NB4 (cell line): ENCODE data around the gene NHLH2.
A peak's percentile ranks its signal among the peaks of the same experiment; 100 is the strongest.

Experiments
- DNase-seq: peaks from one replicate; pipeline ENCODE4 v3.0.0; 2010; ENCODE audit warnings: low read depth
- H3K4me3 ChIP-seq: one replicate; pipeline ENCODE4 v1.5.1; 2011; ENCODE audit warnings: mild to moderate bottlenecking, low read depth, low read length, moderate library complexity
- CTCF ChIP-seq: IDR thresholded peaks from one replicate; pipeline ENCODE4 v1.5.1; 2012; ENCODE audit warnings: low read depth, low read length
- MYC ChIP-seq: IDR thresholded peaks from 2 replicates; pipeline ENCODE4 v1.6.1; 2011; ENCODE audit warnings: low read depth, low read length
- POLR2A ChIP-seq: IDR thresholded peaks from 2 replicates; pipeline ENCODE4 v1.6.1; 2011; ENCODE audit warnings: mild to moderate bottlenecking; ENCODE audit not compliant: insufficient read length; ENCODE audit errors: extremely low read depth
- TF ChIP-seq, protein P1 (sequence below): IDR thresholded peaks from 2 replicates; pipeline ENCODE4 v1.6.1; 2011; ENCODE audit warnings: low read depth, low read length

The NHLH2 gene

DNA sequence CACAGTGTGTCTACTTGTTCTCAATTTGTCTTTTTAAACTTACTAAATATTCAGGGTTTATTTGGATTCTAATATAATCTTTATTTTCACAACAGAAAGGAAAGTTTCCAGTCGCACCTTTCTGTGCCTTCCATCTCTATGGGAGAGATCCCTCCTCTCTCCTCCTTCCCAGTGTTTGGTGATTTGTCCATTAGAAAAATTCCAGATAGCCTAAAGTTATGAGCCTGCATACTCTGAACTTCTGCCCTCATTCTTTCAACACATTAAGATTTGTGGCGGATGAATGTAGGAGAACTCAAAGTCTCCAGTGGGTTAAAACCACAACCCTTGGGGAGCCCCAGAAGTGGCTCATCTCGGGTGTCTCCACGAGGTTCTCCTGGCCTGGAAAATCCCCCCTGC lies 3.6 kb downstream of the NHLH2 start:
- TF ChIP-seq MYC: no peak
- TF ChIP-seq, protein P1, sequence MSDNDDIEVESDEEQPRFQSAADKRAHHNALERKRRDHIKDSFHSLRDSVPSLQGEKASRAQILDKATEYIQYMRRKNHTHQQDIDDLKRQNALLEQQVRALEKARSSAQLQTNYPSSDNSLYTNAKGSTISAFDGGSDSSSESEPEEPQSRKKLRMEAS: no peak
- DNase-seq: no peak
- no peak overlapping the region for H3K4me3 ChIP-seq

DNA sequence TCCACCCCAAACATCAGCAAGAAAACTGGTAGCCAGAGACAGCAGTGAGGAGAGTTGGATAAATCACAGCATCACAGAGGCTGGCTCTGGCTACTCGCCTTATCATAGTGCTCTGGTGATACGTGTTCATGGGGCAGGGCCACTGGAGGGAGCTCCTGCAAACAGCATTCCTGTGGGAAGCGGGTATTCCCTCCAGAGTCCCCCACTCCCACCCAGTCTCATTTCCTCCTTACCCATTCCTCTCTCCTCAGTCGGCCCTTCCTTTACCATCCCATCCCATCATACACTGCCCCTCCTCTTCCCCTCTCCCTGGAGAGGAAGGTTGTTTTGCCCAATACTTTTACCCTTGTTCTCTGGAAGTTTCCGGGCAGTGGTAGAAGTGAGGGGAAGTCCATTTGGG lies 7.1 kb downstream of the NHLH2 start:
- no peak for DNase-seq

DNA sequence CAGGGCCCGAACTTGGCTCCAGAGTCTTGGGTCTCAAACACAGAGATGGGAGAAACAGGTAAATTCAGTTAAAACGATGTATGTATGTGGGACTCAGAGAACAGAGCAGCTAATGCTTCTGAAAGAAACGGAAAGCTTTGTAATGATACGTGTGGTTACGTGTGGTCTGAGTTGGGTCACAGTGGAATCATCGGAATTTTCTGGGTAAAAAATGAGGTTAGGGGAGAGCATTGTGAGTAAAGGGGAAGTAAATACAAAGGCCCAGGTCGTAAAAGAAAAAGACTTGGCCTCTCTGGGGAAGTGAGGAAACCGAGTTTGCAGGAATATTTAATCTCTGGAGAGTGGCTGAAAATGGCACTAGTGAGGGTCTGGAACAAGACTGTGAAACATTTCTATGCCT lies 8.3 kb downstream of the NHLH2 start:
- peak; percentile 75 for DNase-seq
- TF ChIP-seq CTCF (no peak), POLR2A (no peak), MYC (no peak)
- TF ChIP-seq, protein P1: no peak
- H3K4me3 ChIP-seq: no peak overlapping the region

More for the DNA sequence above, 7.1 kb downstream of the NHLH2 start:
- TF ChIP-seq MYC: no peak
- no peak for TF ChIP-seq POLR2A
- no peak for TF ChIP-seq CTCF
- TF ChIP-seq, protein P1: no peak
- no peak overlapping the region for H3K4me3 ChIP-seq

GRCh38 chr1:115830963-115831362 lies 10.0 kb downstream of the NHLH2 start:
- H3K4me3 ChIP-seq: no peak overlapping the region
- TF ChIP-seq POLR2A (no peak), CTCF (no peak), MYC (no peak)
- TF ChIP-seq, protein P1: no peak
- peak; percentile 60 for DNase-seq

GRCh38 chr1:115829947-115830346 lies 11.0 kb downstream of the NHLH2 start:
- H3K4me3 ChIP-seq: no peak overlapping the region
- TF ChIP-seq MYC (no peak), CTCF (no peak), POLR2A (no peak)
- TF ChIP-seq, protein P1: no peak
- peak; percentile 28 for DNase-seq

- peak; percentile 82 for DNase-seq
- TF ChIP-seq CTCF: no peak
- no peak for TF ChIP-seq POLR2A
- TF ChIP-seq, protein P1: 0 out of 2 replicates have a peak, but pooled peaks have one; percentile 17
- 0 out of 2 replicates have a peak, but pooled peaks have one; percentile 15 for TF ChIP-seq MYC
- H3K4me3 ChIP-seq: peak overlapping the region; percentile 33
Measured at GRCh38 chr1:115829023-115829674, 11.8 kb downstream of the NHLH2 start.
